Measurements from ENCODE around the gene CLDN24.
A peak's percentile ranks its signal among the peaks of the same experiment; 100 is the strongest.

Gene CLDN24

GRCh38 chr4:183295711-183296110 is 26.5 kb downstream of the CLDN24 start:
- TF ChIP-seq EP300 (IDR thresholded peaks at IDR 0.05; ENCODE audit: borderline replicate concordance) (0 out of 2 replicates have a peak, but pooled peaks have one; percentile 9), USF1 (IDR thresholded peaks at IDR 0.05) (no peak), TEAD4 (IDR thresholded peaks at IDR 0.05) (peak; percentile 34; the same call in 1 of the 2 replicates)

GRCh38 chr4:183291070-183291469 is 31.2 kb downstream of the CLDN24 start:
- peak; percentile 84 for TF ChIP-seq TCF12 (IDR thresholded peaks at IDR 0.05; ENCODE audit: low read depth)
- 0 out of 2 replicates have a peak, but pooled peaks have one; percentile 12 for TF ChIP-seq CEBPB (IDR thresholded peaks at IDR 0.05)
- TF ChIP-seq ZBTB7A (IDR thresholded peaks at IDR 0.05; ENCODE audit: low read depth) = no peak
- TF ChIP-seq EP300 (IDR thresholded peaks at IDR 0.05; ENCODE audit: borderline replicate concordance) = peak; percentile 27; the same call in 1 of the 2 replicates
- TF ChIP-seq FOXM1 (IDR thresholded peaks at IDR 0.05; ENCODE audit: borderline replicate concordance, low read depth) = no peak

- TF ChIP-seq TCF12 (IDR thresholded peaks at IDR 0.05; ENCODE audit: low read depth) (no peak), FOXM1 (IDR thresholded peaks at IDR 0.05; ENCODE audit: borderline replicate concordance, low read depth) (no peak), CREB1 (IDR thresholded peaks at IDR 0.05; ENCODE audit: low read depth) (no peak), YY1 (IDR thresholded peaks at IDR 0.05; ENCODE audit: low read depth) (no peak), NFIC (IDR thresholded peaks at IDR 0.05) (no peak), TEAD4 (IDR thresholded peaks at IDR 0.05) (no peak), TAF1 (IDR thresholded peaks at IDR 0.05; ENCODE audit: low read depth) (no peak), ZBTB7A (IDR thresholded peaks at IDR 0.05; ENCODE audit: low read depth) (no peak), CEBPB (IDR thresholded peaks at IDR 0.05) (no peak), EGR1 (IDR thresholded peaks at IDR 0.05) (no peak), EP300 (IDR thresholded peaks at IDR 0.05; ENCODE audit: borderline replicate concordance) (no peak)
Measured at GRCh38 chr4:183289688-183290087, 32.5 kb downstream of the CLDN24 start.

- TF ChIP-seq EP300 (IDR thresholded peaks at IDR 0.05; ENCODE audit: borderline replicate concordance) (no peak), TAF1 (IDR thresholded peaks at IDR 0.05; ENCODE audit: low read depth) (no peak), TEAD4 (IDR thresholded peaks at IDR 0.05) (no peak), REST (IDR thresholded peaks at IDR 0.05; ENCODE audit: low read depth) (no peak), CEBPB (IDR thresholded peaks at IDR 0.05) (no peak), CREB1 (IDR thresholded peaks at IDR 0.05; ENCODE audit: low read depth) (no peak), FOXM1 (IDR thresholded peaks at IDR 0.05; ENCODE audit: borderline replicate concordance, low read depth) (no peak)
- TF ChIP-seq, protein P1, sequence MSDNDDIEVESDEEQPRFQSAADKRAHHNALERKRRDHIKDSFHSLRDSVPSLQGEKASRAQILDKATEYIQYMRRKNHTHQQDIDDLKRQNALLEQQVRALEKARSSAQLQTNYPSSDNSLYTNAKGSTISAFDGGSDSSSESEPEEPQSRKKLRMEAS (IDR thresholded peaks at IDR 0.05) = no peak
Measured at GRCh38 chr4:183288955-183289354, 33.3 kb downstream of the CLDN24 start.

DNA sequence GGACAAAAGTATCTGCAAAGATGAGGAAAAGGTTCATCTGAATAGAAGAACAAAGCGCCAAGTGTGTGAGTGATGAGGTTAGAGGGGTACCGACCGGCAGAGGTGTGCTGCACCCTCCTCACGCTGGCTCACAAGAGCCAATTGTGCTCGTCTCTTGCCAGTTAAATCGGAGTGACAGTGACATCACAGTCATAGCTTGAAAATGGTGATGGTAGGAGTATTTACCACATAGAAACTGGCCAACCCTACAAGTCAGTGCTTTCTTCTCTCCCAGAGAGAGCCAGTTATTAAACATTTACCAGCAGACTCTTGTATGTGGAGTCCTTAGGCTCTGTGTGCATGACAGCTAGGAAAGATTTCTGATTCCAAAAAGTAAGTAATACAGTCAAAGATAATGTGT is 34.5 kb downstream of the CLDN24 start:
- TF ChIP-seq FOXM1 (IDR thresholded peaks at IDR 0.05; ENCODE audit: borderline replicate concordance, low read depth) = no peak
- TF ChIP-seq TAF1 (IDR thresholded peaks at IDR 0.05; ENCODE audit: low read depth) = no peak
- no peak for TF ChIP-seq RAD21 (IDR thresholded peaks at IDR 0.05; ENCODE audit: low read depth)

- no peak for TF ChIP-seq EGR1 (IDR thresholded peaks at IDR 0.05)
- TF ChIP-seq CEBPB (IDR thresholded peaks at IDR 0.05) = no peak
- TF ChIP-seq, protein P1 (IDR thresholded peaks at IDR 0.05) = no peak
- no peak for TF ChIP-seq NFIC (IDR thresholded peaks at IDR 0.05)
- no peak for TF ChIP-seq ZBTB7A (IDR thresholded peaks at IDR 0.05; ENCODE audit: low read depth)
- no peak for TF ChIP-seq YY1 (IDR thresholded peaks at IDR 0.05; ENCODE audit: low read depth)
Measured at GRCh38 chr4:183287309-183287659, 34.9 kb downstream of the CLDN24 start.

GRCh38 chr4:183286590-183287308 is 35.5 kb downstream of the CLDN24 start:
- no peak for TF ChIP-seq EGR1 (IDR thresholded peaks at IDR 0.05)
- no peak for TF ChIP-seq TAF1 (IDR thresholded peaks at IDR 0.05; ENCODE audit: low read depth)
- no peak for TF ChIP-seq CEBPB (IDR thresholded peaks at IDR 0.05)
- TF ChIP-seq USF1 (IDR thresholded peaks at IDR 0.05) = no peak
- TF ChIP-seq EP300 (IDR thresholded peaks at IDR 0.05; ENCODE audit: borderline replicate concordance) = no peak
- TF ChIP-seq ZBTB7A (IDR thresholded peaks at IDR 0.05; ENCODE audit: low read depth) = no peak
- TF ChIP-seq TEAD4 (IDR thresholded peaks at IDR 0.05) = no peak
- TF ChIP-seq, protein P1 (IDR thresholded peaks at IDR 0.05) = no peak
- TF ChIP-seq NFIC (IDR thresholded peaks at IDR 0.05) = no peak

DNA sequence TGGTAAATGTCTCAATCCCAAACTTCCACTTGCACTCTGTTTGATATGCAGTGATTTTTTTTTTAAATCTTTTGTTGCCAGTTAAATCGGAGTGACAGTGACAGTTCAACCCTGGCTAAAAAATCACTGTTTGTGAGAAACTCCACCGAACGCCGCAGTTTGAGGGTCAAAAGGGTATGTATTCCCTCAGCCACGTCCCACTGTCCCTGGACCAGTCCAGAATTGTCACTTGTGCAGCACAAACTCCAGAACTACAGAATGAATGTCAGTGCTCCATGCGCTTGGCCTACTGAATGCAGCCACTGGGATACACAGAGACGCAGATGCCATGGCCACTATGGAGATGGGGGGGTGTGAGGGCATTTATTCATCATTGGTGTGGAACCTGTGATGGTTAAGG is 36.3 kb downstream of the CLDN24 start:
- no peak for TF ChIP-seq EGR1 (IDR thresholded peaks at IDR 0.05)
- TF ChIP-seq YY1 (IDR thresholded peaks at IDR 0.05; ENCODE audit: low read depth) = no peak
- no peak for TF ChIP-seq CEBPB (IDR thresholded peaks at IDR 0.05)
- no peak for TF ChIP-seq EP300 (IDR thresholded peaks at IDR 0.05; ENCODE audit: borderline replicate concordance)
- TF ChIP-seq ZBTB7A (IDR thresholded peaks at IDR 0.05; ENCODE audit: low read depth) = no peak
- no peak for TF ChIP-seq TAF1 (IDR thresholded peaks at IDR 0.05; ENCODE audit: low read depth)
- no peak for TF ChIP-seq FOXM1 (IDR thresholded peaks at IDR 0.05; ENCODE audit: borderline replicate concordance, low read depth)
- TF ChIP-seq TCF12 (IDR thresholded peaks at IDR 0.05; ENCODE audit: low read depth) = no peak
- TF ChIP-seq TEAD4 (IDR thresholded peaks at IDR 0.05) = no peak
